ENCODE data around the gene ARMC10.

Gene ARMC10

DNA sequence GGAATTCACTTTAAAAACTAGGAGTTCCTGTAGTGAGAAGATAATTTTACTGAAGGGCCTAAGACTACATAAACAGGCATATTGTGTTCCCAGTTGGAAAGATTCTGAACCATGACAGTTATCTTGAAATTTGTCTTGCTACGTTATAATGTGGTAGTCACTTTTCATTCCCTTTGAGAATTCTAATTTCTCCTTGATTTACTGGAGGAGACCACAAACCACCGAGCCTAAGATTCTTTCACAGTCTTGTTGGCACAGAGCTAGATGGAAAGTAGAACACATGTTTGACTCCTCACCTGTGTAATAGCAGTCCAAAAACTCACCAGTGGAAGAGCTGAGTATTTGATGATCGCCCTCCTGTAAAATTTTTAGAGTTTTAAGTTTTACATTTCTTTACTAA, 4.9 kb downstream of the ARMC10 start:
- H3F3A ChIP-seq (ENCODE audit: insufficient read depth, low read length): no peaks in the 10 kb centered on the region
- H3K79me2 ChIP-seq (ENCODE audit: insufficient read depth, low read length): peaks cover 19% of the 10 kb centered on the region
- H3K9ac ChIP-seq (ENCODE audit: low read length): no peak overlapping the region
- no peaks in the 10 kb centered on the region for H4K20me1 ChIP-seq (ENCODE audit: insufficient read depth, low read length)
- H3K9me3 ChIP-seq (ENCODE audit: low read length): no peaks in the 10 kb centered on the region
- H3K27ac ChIP-seq (ENCODE audit: low read depth, low read length, poor library complexity, severe bottlenecking): no peak overlapping the region
- no peak overlapping the region for H2AFZ ChIP-seq (ENCODE audit: low read length)
- H3K4me3 ChIP-seq (ENCODE audit: low read depth, low read length, poor library complexity, severe bottlenecking): no peak overlapping the region
- H3K4me1 ChIP-seq (ENCODE audit: insufficient read depth, low read length, severe bottlenecking): peaks cover 17% of the 10 kb centered on the region
- TF ChIP-seq, protein P1, sequence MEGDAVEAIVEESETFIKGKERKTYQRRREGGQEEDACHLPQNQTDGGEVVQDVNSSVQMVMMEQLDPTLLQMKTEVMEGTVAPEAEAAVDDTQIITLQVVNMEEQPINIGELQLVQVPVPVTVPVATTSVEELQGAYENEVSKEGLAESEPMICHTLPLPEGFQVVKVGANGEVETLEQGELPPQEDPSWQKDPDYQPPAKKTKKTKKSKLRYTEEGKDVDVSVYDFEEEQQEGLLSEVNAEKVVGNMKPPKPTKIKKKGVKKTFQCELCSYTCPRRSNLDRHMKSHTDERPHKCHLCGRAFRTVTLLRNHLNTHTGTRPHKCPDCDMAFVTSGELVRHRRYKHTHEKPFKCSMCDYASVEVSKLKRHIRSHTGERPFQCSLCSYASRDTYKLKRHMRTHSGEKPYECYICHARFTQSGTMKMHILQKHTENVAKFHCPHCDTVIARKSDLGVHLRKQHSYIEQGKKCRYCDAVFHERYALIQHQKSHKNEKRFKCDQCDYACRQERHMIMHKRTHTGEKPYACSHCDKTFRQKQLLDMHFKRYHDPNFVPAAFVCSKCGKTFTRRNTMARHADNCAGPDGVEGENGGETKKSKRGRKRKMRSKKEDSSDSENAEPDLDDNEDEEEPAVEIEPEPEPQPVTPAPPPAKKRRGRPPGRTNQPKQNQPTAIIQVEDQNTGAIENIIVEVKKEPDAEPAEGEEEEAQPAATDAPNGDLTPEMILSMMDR (IDR thresholded peaks at IDR 0.05; ENCODE audit: low read length): no peak
- TF ChIP-seq EZH2 (IDR thresholded peaks at IDR 0.05; ENCODE audit: borderline replicate concordance, low read length): no peak
- no peaks in the 10 kb centered on the region for H3K9me2 ChIP-seq (ENCODE audit: low read depth, low read length)
- H3K36me3 ChIP-seq (ENCODE audit: insufficient read depth, low read length): peaks cover 32% of the 10 kb centered on the region; the same call in 1 of the 2 replicates
- no peaks in the 10 kb centered on the region for H3K27me3 ChIP-seq (ENCODE audit: insufficient read depth, low read length)
- no peak overlapping the region for H3K4me2 ChIP-seq (ENCODE audit: low read length)

DNA sequence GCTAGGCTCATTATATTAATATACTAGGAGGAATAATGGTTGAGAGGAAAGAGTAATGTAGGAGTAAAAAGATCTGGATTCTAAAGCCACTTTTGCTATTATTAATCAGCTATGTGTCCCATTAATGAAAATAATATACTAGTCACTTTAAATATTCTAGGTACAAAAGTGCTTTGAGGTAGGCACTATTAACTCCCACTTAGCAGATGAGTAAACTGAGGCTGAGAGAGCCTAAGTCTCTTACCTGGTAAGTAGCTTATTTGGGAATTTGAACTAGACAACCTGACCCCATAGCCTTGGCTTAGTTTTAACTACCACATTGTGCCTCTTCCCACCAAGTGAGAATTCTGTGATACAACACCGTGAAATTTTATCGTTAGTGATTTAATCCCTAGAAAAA, 6.0 kb downstream of the ARMC10 start:
- Histone ChIP-seq H3K9me3 (ENCODE audit: low read length) (no peaks in the 10 kb centered on the region), H3K9ac (ENCODE audit: low read length) (no peak overlapping the region), H4K20me1 (ENCODE audit: insufficient read depth, low read length) (no peaks in the 10 kb centered on the region), H3K27ac (ENCODE audit: low read depth, low read length, poor library complexity, severe bottlenecking) (no peak overlapping the region), H3K4me2 (ENCODE audit: low read length) (no peak overlapping the region), H2AFZ (ENCODE audit: low read length) (no peak overlapping the region), H3K27me3 (ENCODE audit: insufficient read depth, low read length) (no peaks in the 10 kb centered on the region), H3K4me1 (ENCODE audit: insufficient read depth, low read length, severe bottlenecking) (peaks cover 13% of the 10 kb centered on the region), H3F3A (ENCODE audit: insufficient read depth, low read length) (no peaks in the 10 kb centered on the region), H3K79me2 (ENCODE audit: insufficient read depth, low read length) (peaks cover 15% of the 10 kb centered on the region), H3K36me3 (ENCODE audit: insufficient read depth, low read length) (peaks cover 42% of the 10 kb centered on the region; the same call in 1 of the 2 replicates), H3K9me2 (ENCODE audit: low read depth, low read length) (no peaks in the 10 kb centered on the region), H3K4me3 (ENCODE audit: low read depth, low read length, poor library complexity, severe bottlenecking) (no peak overlapping the region)
- TF ChIP-seq EZH2 (IDR thresholded peaks at IDR 0.05; ENCODE audit: borderline replicate concordance, low read length): no peak
- TF ChIP-seq, protein P1 (IDR thresholded peaks at IDR 0.05; ENCODE audit: low read length): no peak

DNA sequence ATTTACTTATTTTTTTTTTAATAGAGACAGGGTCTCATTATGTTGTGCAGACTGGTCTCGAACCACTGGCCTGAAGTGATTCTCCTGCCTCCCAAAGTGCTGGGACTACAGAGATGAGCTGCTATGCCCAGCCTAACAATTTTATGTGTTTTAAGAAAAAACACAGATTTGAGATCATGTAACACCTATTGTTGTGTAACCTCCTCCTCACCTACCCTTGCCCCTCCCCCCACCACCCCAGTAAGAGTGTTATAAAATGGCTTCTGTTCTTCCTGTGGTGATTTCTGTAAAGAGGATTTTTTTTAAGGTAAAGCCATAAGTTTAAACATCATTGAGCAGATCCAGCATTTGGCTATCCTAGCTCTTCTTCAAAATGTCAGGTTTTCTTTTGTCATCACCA, 7.6 kb downstream of the ARMC10 start:
- H3K27ac ChIP-seq (ENCODE audit: low read depth, low read length, poor library complexity, severe bottlenecking): no peak overlapping the region
- H3K36me3 ChIP-seq (ENCODE audit: insufficient read depth, low read length): peaks cover 54% of the 10 kb centered on the region; the same call in 1 of the 2 replicates
- no peak overlapping the region for H3K4me2 ChIP-seq (ENCODE audit: low read length)
- H3K9me3 ChIP-seq (ENCODE audit: low read length): no peaks in the 10 kb centered on the region
- TF ChIP-seq, protein P1 (IDR thresholded peaks at IDR 0.05; ENCODE audit: low read length): no peak
- no peak for TF ChIP-seq EZH2 (IDR thresholded peaks at IDR 0.05; ENCODE audit: borderline replicate concordance, low read length)
- H3K79me2 ChIP-seq (ENCODE audit: insufficient read depth, low read length): peaks cover 8% of the 10 kb centered on the region
- H3F3A ChIP-seq (ENCODE audit: insufficient read depth, low read length): no peaks in the 10 kb centered on the region
- H3K27me3 ChIP-seq (ENCODE audit: insufficient read depth, low read length): no peaks in the 10 kb centered on the region
- no peaks in the 10 kb centered on the region for H3K4me1 ChIP-seq (ENCODE audit: insufficient read depth, low read length, severe bottlenecking)
- H4K20me1 ChIP-seq (ENCODE audit: insufficient read depth, low read length): no peaks in the 10 kb centered on the region
- no peak overlapping the region for H3K4me3 ChIP-seq (ENCODE audit: low read depth, low read length, poor library complexity, severe bottlenecking)
- H3K9ac ChIP-seq (ENCODE audit: low read length): no peak overlapping the region
- H3K9me2 ChIP-seq (ENCODE audit: low read depth, low read length): no peaks in the 10 kb centered on the region
- no peak overlapping the region for H2AFZ ChIP-seq (ENCODE audit: low read length)
